Measurements from ENCODE around the gene RANBP9. TPM values are rescaled to one million over a fixed set of nuclear protein-coding genes. Genes with fewer than 3 reads are reported as not detected.

The RANBP9 gene
- total RNA-seq, 5 donors from 2014 or later (not counting 1 experiment from before 2014, with no cell fraction given), result 44.9 to 59.4 (median 46.8) TPM

DNA sequence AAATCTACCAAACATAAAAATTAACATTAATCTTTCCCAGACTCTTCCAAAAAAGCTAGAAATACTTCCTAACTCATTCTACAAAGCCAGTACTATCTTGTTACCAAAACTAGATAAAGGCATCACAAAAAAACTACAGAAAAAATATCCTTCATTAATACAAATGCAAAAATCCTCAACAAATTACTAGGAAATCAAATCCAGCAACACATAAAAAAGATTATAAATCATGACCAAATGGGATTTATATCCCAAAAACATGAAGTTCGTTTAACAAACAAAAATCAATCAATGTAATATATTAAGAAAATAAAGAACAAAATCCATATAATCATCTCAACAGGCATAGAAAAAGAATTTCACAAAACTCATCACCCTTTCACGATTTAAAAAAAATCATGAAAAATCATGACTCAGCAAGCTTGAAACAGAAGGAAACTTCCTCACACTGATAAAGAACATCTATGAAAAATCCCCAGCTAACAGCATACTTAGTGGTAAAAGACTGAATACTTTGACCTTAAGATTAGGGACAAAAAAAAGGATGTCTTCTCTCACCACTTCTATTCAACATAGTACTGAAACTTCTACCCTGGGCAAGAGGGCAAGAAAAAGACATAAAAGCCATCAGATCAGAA lies 43.2 kb downstream of the RANBP9 start:
- H3K4me3 Mint-ChIP-seq, result peak overlapping the region in 1 of 3 donors; percentile 49
- no CpG with 5 or more reads among the region's 2 CpGs for WGBS (ENCODE audit: insufficient coverage)
- H3K36me3 Mint-ChIP-seq, result peaks cover 8% of the 10 kb centered on the region
- H3K27ac Mint-ChIP-seq, result peak overlapping the region; percentile 7 to 12
- CTCF ChIA-PET, result interaction anchor here in 1 of 2 donors (0.6 kb wide), 1 partner anchor 126 kb away, joined by 4 read pairs; no protein-coding TSS in a partner anchor
- Histone ChIP-seq H3K27ac (ENCODE audit: low read length) (no peak overlapping the region), H3K27me3 (replicated peaks in 1 of 2; ENCODE audit: control insufficient read depth in 2 of 2, extremely low read depth in 1 of 2, insufficient read depth in 2 of 2, low read length in 1 of 2) (no peaks in the 10 kb centered on the region), H3K4me3 (ENCODE audit: control insufficient read depth in 1 of 2, extremely low read depth in 1 of 2, low read length in 1 of 2) (no peak overlapping the region), H3K4me1 (ENCODE audit: control insufficient read depth in 1 of 2, extremely low read depth in 1 of 2, insufficient read depth in 2 of 2, low read length in 2 of 2) (peaks cover 14 to 15% of the 10 kb centered on the region in 2 experiments), H3K9me3 (no peaks in the 10 kb centered on the region), H3K36me3 (ENCODE audit: control insufficient read depth in 2 of 2, extremely low read depth in 1 of 2, insufficient read depth in 1 of 2, low read length in 1 of 2) (no peaks in the 10 kb centered on the region)
- POLR2A ChIA-PET, result no interaction called here
- ATAC-seq (replicated peaks in 1 of 4) (peak in 1 of 4 experiments; percentile 32), DNase-seq (peak in 1 of 35 experiments; percentile 33)
- no peaks in the 10 kb centered on the region for H3K9me3 Mint-ChIP-seq
- H3K4me1 Mint-ChIP-seq, result peaks cover 89 to 94% (median 91%) of the 10 kb centered on the region in 3 donors
- no peaks in the 10 kb centered on the region for H3K27me3 Mint-ChIP-seq

- Mint-ChIP-seq H3K27me3 (no peaks in the 10 kb centered on the region), H3K4me1 (peaks cover 89 to 94% (median 91%) of the 10 kb centered on the region in 3 donors), H3K4me3 (no peak overlapping the region), H3K9me3 (no peaks in the 10 kb centered on the region), H3K36me3 (peaks cover 3% of the 10 kb centered on the region), H3K27ac (peak overlapping the region in 1 of 2 donors; percentile 60)
- WGBS (ENCODE audit: insufficient coverage), result no CpG with 5 or more reads among the region's 2 CpGs
- H3K9me3 ChIP-seq, result no peaks in the 10 kb centered on the region
- ChIA-PET CTCF (no interaction called here), POLR2A (no interaction called here)
- H3K27me3 ChIP-seq (replicated peaks in 1 of 2; ENCODE audit: control insufficient read depth in 2 of 2, extremely low read depth in 1 of 2, insufficient read depth in 2 of 2, low read length in 1 of 2), result no peaks in the 10 kb centered on the region
- H3K27ac ChIP-seq (ENCODE audit: low read length), result no peak overlapping the region
- H3K4me3 ChIP-seq (ENCODE audit: control insufficient read depth in 1 of 2, extremely low read depth in 1 of 2, low read length in 1 of 2), result no peak overlapping the region
- DNase-seq, result no peak
- H3K36me3 ChIP-seq (ENCODE audit: control insufficient read depth in 2 of 2, extremely low read depth in 1 of 2, insufficient read depth in 1 of 2, low read length in 1 of 2), result no peaks in the 10 kb centered on the region
- no peak for ATAC-seq (replicated peaks in 1 of 4)
- H3K4me1 ChIP-seq (ENCODE audit: control insufficient read depth in 1 of 2, extremely low read depth in 1 of 2, insufficient read depth in 2 of 2, low read length in 2 of 2), result peaks cover 14 to 15% of the 10 kb centered on the region in 2 experiments
These were observed 44.0 kb downstream of the RANBP9 start for GRCh38 chr6:13667655-13668054.

DNA sequence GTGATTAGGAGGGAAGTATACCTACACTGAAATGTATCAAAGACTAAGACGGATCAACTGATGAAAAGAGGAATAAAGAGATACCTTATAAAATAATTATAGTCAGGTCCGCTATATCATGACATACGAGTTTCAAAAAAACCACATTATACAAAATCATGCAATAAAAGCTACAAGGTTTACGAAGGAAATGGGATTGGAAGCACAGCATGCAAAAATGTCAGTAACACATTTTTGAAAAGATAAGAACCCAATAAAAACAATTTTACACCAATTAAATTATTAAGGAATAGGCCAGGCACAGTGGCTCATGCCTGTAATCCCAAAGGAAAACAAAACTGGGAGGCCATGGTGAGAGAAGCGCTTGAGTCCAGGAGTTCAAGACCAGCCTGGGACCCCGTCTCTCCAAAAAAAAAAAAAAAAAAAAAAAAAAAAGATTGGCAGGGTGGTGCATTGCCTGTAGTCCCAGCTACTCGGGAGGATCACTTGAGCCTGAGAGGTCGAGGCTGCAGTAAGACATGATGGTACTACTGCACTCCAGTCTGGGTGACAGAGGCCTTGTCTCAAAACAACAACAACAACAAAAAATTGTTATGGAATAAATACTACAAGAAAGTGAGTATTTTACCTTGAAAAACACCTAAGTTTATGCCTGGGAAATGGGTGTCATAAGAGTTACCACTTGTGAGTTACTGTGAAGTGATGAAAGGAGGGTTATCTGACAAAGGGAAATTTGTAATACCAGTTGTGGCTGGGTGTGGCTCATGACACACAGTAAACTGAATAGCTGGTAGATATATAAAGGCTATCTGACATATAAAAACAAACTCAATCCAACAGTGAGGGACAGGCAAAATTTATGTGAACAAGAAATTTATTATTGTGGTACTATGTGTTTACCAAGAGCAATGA lies 45.2 kb downstream of the RANBP9 start:
- Mint-ChIP-seq H3K9me3 (no peaks in the 10 kb centered on the region), H3K4me1 (peaks cover 89 to 94% (median 91%) of the 10 kb centered on the region in 3 donors), H3K27ac (no peak overlapping the region), H3K27me3 (no peaks in the 10 kb centered on the region), H3K36me3 (peaks cover 3% of the 10 kb centered on the region), H3K4me3 (peak overlapping the region in 2 of 3 donors; percentile 2 to 22)
- Histone ChIP-seq H3K4me1 (ENCODE audit: control insufficient read depth in 1 of 2, extremely low read depth in 1 of 2, insufficient read depth in 2 of 2, low read length in 2 of 2) (peaks cover 14 to 16% of the 10 kb centered on the region in 2 experiments), H3K4me3 (ENCODE audit: control insufficient read depth in 1 of 2, extremely low read depth in 1 of 2, low read length in 1 of 2) (no peak overlapping the region), H3K9me3 (no peaks in the 10 kb centered on the region), H3K27ac (ENCODE audit: low read length) (no peak overlapping the region), H3K27me3 (replicated peaks in 1 of 2; ENCODE audit: control insufficient read depth in 2 of 2, extremely low read depth in 1 of 2, insufficient read depth in 2 of 2, low read length in 1 of 2) (no peaks in the 10 kb centered on the region), H3K36me3 (ENCODE audit: control insufficient read depth in 2 of 2, extremely low read depth in 1 of 2, insufficient read depth in 1 of 2, low read length in 1 of 2) (no peaks in the 10 kb centered on the region)
- DNase-seq (peak in 2 of 35 experiments; percentile 10 to 21), ATAC-seq (replicated peaks in 1 of 4) (peak in 1 of 4 experiments; percentile 61)
- POLR2A ChIA-PET, result no interaction called here
- CTCF ChIA-PET, result interaction anchor here in 1 of 2 donors (0.6 kb wide), 1 partner anchor 59 kb away, joined by 5 read pairs; no protein-coding TSS in a partner anchor
- no CpG with 5 or more reads among the region's 8 CpGs for WGBS (ENCODE audit: insufficient coverage)

GRCh38 chr6:13664703-13665352 lies 46.8 kb downstream of the RANBP9 start:
- ChIA-PET CTCF (interaction anchor here in 1 of 2 donors (1.1 to 1.3 kb wide), 2 partner anchors 15 to 50 kb away, joined by 4 read pairs; partner anchors contain the start of gene NOL7), POLR2A (interaction anchor here (0.5 to 0.7 kb wide), 2 partner anchors 16 to 28 kb away, joined by 4 to 6 read pairs; no protein-coding TSS in a partner anchor)
- no peaks in the 10 kb centered on the region for H3K36me3 Mint-ChIP-seq
- no peaks in the 10 kb centered on the region for H3K36me3 ChIP-seq (ENCODE audit: control insufficient read depth in 2 of 2, extremely low read depth in 1 of 2, insufficient read depth in 1 of 2, low read length in 1 of 2)
- no peaks in the 10 kb centered on the region for H3K27me3 Mint-ChIP-seq
- no peak for DNase-seq
- H3K9me3 Mint-ChIP-seq, result no peaks in the 10 kb centered on the region
- no peak overlapping the region for H3K4me3 ChIP-seq (ENCODE audit: control insufficient read depth in 1 of 2, extremely low read depth in 1 of 2, low read length in 1 of 2)
- H3K27me3 ChIP-seq (replicated peaks in 1 of 2; ENCODE audit: control insufficient read depth in 2 of 2, extremely low read depth in 1 of 2, insufficient read depth in 2 of 2, low read length in 1 of 2), result no peaks in the 10 kb centered on the region
- no peak overlapping the region for H3K27ac ChIP-seq (ENCODE audit: low read length)
- H3K4me1 Mint-ChIP-seq, result peaks cover 94 to 98% (median 97%) of the 10 kb centered on the region in 3 donors
- H3K9me3 ChIP-seq, result no peaks in the 10 kb centered on the region
- no peak for ATAC-seq (replicated peaks in 1 of 4)
- no peak overlapping the region for H3K27ac Mint-ChIP-seq
- peak overlapping the region in 1 of 3 donors; percentile 2 for H3K4me3 Mint-ChIP-seq
- H3K4me1 ChIP-seq (ENCODE audit: control insufficient read depth in 1 of 2, extremely low read depth in 1 of 2, insufficient read depth in 2 of 2, low read length in 2 of 2), result peaks cover 15 to 16% of the 10 kb centered on the region in 2 experiments

GRCh38 chr6:13663986-13664385 lies 47.6 kb downstream of the RANBP9 start:
- peaks cover 10 to 16% of the 10 kb centered on the region in 2 experiments for H3K4me1 ChIP-seq (ENCODE audit: control insufficient read depth in 1 of 2, extremely low read depth in 1 of 2, insufficient read depth in 2 of 2, low read length in 2 of 2)
- Mint-ChIP-seq H3K36me3 (no peaks in the 10 kb centered on the region), H3K27ac (peak overlapping the region in 1 of 2 donors; percentile 53), H3K27me3 (no peaks in the 10 kb centered on the region), H3K4me3 (peak overlapping the region in 1 of 3 donors; percentile 6), H3K9me3 (no peaks in the 10 kb centered on the region), H3K4me1 (peaks cover 92 to 99% (median 96%) of the 10 kb centered on the region in 3 donors)
- H3K36me3 ChIP-seq (ENCODE audit: control insufficient read depth in 2 of 2, extremely low read depth in 1 of 2, insufficient read depth in 1 of 2, low read length in 1 of 2), result no peaks in the 10 kb centered on the region
- 100% methylated on average over 2 of the region's 4 CpGs for WGBS (ENCODE audit: insufficient coverage)
- no peak for DNase-seq
- H3K27me3 ChIP-seq (replicated peaks in 1 of 2; ENCODE audit: control insufficient read depth in 2 of 2, extremely low read depth in 1 of 2, insufficient read depth in 2 of 2, low read length in 1 of 2), result no peaks in the 10 kb centered on the region
- no peak overlapping the region for H3K4me3 ChIP-seq (ENCODE audit: control insufficient read depth in 1 of 2, extremely low read depth in 1 of 2, low read length in 1 of 2)
- no peak for ATAC-seq (replicated peaks in 1 of 4)
- ChIA-PET CTCF (interaction anchor here in 1 of 2 donors (1.1 to 1.3 kb wide), 2 partner anchors 16 to 49 kb away, joined by 4 read pairs; partner anchors contain the start of gene NOL7), POLR2A (interaction anchor here in 1 of 2 donors (0.7 kb wide), 1 partner anchor 29 kb away, joined by 4 read pairs; no protein-coding TSS in a partner anchor)
- no peaks in the 10 kb centered on the region for H3K9me3 ChIP-seq
- no peak overlapping the region for H3K27ac ChIP-seq (ENCODE audit: low read length)

Measured in T-cell (primary cell).